Omental fat pad (tissue), 4 donors: ENCODE results near the gene IFT57. TPM values are rescaled to one million over a fixed set of nuclear protein-coding genes. Genes with fewer than 3 reads are reported as not detected.

Source experiments
- ATAC-seq: fragments of 150-250 bp; one replicate; pipeline ENCODE4 v1.9.1; 2016; ENCODE audit warnings: mild to moderate bottlenecking, moderate library complexity; ENCODE audit not compliant: low FRiP score
- DNase-seq: peaks from one replicate; pipeline ENCODE4 v3.0.0-alpha.2; 2019; ENCODE audit warnings: low spot score
- total RNA-seq, 4 donors: library from RNA; depleted of rRNA; stranded (reverse); fragments of >200 nt; gene quantifications; one replicate each; pipeline ENCODE4 v1.1.0, GENCODE V29; 2016
- TF ChIP-seq, protein P1 (sequence below), 3 donors: fragments of 450-650 bp; IDR thresholded peaks; one replicate each; pipeline ENCODE4 v1.5.1; 2016 to 2017; ENCODE audit warnings: antibody characterized with exemption in 3 of 3, mild to moderate bottlenecking in 3 of 3, moderate library complexity in 2 of 3

The IFT57 gene
- total RNA-seq, 4 donors from 2014 or later, result 31.6 to 59.6 (median 51.0) TPM

DNA sequence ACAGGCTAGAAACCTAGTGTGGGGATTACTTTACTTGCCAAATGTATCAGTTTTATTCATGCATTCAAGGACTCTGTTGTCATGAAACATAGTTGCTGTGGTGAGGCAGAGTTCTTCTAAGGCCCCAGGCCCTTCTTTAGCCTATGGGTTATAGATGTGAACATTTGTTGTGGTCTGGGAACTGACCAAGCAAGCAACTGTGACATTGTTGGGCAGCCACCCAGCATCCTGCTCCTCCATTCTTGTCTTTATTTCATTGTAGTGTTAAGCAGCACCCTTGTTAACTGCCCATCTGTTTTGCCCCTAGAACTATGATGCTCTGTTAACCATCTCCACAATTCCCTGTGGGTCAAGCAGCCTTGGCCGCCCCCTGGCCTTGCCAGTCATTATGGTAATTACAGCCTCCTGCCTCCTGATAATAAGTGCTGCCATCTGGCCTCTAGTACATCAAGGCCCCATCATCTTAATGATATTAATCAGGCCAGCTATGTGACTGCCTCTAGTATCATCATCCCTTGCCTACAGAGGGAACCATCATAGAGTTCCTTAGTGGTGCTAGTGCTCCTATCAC lies 12.2 kb upstream of the IFT57 start:
- ATAC-seq (no peak), DNase-seq (no peak)
- TF ChIP-seq, protein P1, sequence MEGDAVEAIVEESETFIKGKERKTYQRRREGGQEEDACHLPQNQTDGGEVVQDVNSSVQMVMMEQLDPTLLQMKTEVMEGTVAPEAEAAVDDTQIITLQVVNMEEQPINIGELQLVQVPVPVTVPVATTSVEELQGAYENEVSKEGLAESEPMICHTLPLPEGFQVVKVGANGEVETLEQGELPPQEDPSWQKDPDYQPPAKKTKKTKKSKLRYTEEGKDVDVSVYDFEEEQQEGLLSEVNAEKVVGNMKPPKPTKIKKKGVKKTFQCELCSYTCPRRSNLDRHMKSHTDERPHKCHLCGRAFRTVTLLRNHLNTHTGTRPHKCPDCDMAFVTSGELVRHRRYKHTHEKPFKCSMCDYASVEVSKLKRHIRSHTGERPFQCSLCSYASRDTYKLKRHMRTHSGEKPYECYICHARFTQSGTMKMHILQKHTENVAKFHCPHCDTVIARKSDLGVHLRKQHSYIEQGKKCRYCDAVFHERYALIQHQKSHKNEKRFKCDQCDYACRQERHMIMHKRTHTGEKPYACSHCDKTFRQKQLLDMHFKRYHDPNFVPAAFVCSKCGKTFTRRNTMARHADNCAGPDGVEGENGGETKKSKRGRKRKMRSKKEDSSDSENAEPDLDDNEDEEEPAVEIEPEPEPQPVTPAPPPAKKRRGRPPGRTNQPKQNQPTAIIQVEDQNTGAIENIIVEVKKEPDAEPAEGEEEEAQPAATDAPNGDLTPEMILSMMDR (IDR thresholded peaks at IDR 0.05), result no peak

DNA sequence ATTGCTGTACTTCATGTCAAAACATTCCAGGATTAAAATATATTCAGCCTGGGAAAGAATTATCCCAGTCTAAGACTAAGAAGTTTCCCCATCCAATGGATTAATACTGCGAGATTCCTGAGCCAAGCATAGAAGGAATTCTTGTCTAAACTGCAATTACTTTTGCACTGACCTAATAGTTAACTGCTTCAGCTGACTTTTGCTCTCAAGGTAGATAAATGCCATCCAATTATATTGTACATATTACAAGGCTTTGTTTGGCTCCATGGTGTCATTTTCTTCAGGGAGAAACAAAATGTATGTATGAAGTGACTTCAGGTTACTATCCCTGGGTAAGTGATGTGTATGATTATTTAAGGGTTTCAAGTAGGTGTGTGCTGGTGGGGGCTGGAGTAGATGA lies 6.1 kb upstream of the IFT57 start:
- no peak for ATAC-seq

DNA sequence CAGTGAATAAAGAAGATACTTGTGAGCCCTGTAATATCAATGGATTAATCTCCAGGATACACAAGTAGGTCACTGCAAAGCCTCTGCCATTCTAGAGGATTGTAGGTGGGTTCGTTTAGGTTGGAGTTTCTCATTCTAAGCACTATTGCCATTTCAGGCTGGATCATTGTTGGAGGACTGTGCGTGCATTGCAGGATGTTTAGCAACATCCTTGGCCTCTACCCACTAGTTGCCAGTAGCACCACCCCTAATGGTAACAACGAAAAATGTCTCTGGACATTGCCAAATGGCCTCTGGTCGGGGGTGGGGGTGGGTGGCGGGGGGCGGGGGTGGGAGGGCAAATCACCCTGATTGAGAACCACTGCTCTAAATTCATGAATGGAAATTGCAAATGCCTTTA lies 4.9 kb upstream of the IFT57 start:
- DNase-seq (no peak), ATAC-seq (no peak)
- TF ChIP-seq, protein P1 (IDR thresholded peaks at IDR 0.05), result no peak

More for the DNA sequence above, 6.1 kb upstream of the IFT57 start:
- DNase-seq, result no peak
- TF ChIP-seq, protein P1 (IDR thresholded peaks at IDR 0.05), result no peak

DNA sequence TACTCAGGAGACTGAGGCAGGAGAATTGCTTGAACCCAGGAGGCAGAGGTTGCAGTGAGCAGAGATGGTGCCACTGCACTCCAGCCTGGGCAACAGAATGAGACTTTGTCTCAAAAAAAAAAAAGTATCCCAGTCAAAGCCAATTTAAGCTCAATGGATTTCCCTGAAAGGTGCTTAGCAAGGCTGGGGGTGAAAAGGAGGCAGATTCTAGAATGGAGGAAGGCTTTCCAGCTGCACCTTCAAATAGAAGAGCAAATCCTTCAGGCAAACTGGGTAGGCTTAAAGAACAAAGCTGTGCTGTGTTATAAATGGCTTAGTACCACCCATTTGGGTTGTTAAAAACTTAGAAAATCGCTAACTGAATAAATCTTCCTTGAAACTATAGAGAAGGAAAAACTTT lies 3.0 kb upstream of the IFT57 start:
- TF ChIP-seq, protein P1 (IDR thresholded peaks at IDR 0.05), result no peak
- ATAC-seq, result no peak
- DNase-seq, result no peak

DNA sequence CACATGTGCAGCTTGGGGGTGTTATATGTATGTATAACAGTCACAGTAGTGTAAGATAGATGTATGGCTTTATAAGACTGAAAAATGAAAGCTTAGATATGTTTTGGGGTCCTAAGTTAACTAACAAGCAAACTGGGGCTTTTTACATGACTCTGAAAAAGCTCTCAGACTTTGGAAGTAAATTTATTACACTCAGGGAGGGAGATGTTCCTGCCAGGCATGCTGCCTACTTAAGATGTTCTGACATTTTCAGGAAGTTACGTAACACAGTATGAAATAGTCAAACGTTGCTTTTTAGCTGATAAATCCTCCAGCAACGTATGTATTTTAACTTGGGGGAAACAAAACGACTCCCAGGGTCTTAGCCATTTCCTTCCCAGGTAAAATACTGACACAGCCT lies 1.7 kb upstream of the IFT57 start:
- TF ChIP-seq, protein P1 (IDR thresholded peaks at IDR 0.05), result no peak
- DNase-seq (no peak), ATAC-seq (no peak)

DNA sequence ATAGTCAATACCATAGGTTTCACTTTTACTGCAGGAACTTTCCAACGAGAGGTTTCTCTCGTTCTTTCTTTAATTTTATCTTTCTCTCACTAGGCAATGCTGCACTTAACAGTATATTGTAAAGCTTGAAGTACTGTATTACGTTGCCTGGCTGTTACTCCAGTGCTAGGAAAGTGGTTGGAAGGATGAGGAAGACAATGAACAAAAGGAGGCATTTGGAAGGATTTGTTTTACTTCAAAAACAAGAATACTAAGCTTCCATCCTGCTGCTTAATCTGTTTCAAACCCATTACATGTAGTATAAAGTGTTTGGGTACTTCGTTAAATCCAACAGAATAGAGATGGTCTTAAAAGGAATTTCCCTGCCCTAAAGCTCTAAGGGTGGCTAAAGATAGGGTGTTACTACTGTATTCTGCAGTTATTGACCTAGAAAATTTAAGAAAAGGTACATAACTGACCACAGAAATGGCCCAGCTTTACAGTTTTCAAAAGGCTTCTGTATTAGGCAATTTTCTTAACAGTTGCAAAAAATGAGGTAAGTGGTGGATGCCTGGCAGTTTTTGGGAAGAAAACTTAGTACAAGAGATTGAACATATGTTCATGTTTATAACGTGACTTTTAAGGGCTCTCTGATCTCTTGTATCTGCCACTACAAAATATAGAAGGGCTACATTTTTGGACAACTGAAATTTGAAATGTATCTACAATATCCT lies 785 bp upstream of the IFT57 start:
- TF ChIP-seq, protein P1 (IDR thresholded peaks at IDR 0.05), result no peak
- ATAC-seq (no peak), DNase-seq (no peak)

DNA sequence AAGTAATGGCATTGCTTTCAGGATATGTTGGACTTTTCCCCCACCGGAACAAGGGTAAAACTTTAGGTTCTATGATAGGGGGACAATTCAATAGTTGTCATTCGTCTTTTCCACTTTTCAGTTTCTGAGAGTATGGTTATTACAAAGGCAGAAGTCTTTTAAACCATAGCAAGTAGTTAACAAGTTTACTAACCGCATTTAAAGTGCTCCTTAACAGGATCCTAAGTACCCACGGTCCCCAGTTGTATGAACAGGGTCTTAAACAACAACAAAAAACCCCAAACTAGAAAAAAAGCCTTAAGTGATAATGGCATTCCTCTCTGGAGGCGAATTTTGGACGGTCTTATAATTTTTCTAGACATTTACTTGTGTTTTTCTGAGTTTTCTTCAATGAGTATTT lies 831 bp downstream of the IFT57 start:
- ATAC-seq (no peak), DNase-seq (no peak)
- TF ChIP-seq, protein P1 (IDR thresholded peaks at IDR 0.05), result no peak
